HG02870 (cell line): ENCODE data around the gene FAM24B.
"Not testable (repeated sequence)": the region's sequence is repeated elsewhere in the genome, so short reads cannot be mapped to it uniquely, and the experiment has no call there.

Experiments
- ATAC-seq: cut with Tn5 transposase; IDR thresholded peaks from one replicate; pipeline ENCODE4 v1.9.1; 2021; ENCODE audit warnings: mild to moderate bottlenecking, moderate library complexity; ENCODE audit not compliant: unreplicated experiment

FAM24B gene

GRCh38 chr10:122879339-122880273 is at the start of gene FAM24B:
Gene FAM24B (minus strand): TSS chr10:122879581. CDS start chr10:122850515, 29,066 bp downstream.
- ATAC-seq = peak; percentile 73

GRCh38 chr10:122915700-122916099 is 36.3 kb upstream of the FAM24B start:
- no peak for ATAC-seq

DNA sequence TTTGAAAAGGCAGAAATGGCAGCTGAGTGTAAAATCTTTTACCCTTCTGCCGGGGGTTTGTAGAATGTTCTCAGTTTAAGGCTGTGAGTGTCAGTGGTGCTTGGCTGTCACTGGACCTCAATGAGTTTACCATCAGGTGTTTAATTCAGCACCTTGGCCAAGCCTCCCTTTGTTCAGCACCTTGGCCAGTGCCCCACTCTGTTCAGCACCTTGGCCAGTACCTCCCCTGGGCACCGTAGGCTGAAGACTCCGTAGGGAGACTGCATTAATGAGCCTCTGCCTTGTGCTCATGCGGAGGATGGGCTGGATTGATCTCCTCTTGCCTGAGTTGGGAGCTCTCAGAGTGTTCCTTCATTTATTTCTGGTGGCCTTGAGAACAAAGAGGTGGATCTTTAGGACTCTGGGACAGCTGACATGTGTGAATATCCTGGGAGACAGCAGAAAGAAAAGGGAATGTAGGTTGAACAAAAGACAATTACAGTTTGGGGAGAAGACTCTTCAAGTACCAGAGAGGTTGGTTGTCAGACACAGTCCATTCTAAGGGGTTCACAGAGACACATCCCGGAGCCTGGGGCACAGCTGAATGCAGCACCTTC is 32.6 kb upstream of the FAM24B start:
- no peak for ATAC-seq

GRCh38 chr10:122910310-122910709 is 30.9 kb upstream of the FAM24B start, which contains the start of gene FAM24A:
Gene FAM24A (plus strand): TSS chr10:122910610. CDS start chr10:122911635, 1,025 bp downstream.
- ATAC-seq = no peak

DNA sequence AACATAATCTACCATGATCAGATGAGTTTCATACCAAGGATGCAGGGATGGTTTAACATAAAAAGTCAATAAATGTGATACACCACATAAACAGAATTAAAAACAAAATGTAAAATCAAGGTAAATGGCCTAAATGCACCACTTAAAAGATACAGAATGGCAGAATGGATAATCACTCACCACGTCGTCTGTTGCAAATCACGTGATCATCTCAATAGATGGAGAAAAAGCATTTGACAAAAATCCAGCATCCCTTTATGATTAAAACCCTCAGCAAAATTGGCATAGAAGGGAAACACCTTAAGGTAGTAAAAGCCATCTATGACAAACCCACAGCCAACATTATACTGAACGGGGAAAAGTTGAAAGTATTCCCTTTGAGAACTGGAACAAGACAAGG is 24.5 kb upstream of the FAM24B start:
- ATAC-seq = not testable (repeated sequence)

DNA sequence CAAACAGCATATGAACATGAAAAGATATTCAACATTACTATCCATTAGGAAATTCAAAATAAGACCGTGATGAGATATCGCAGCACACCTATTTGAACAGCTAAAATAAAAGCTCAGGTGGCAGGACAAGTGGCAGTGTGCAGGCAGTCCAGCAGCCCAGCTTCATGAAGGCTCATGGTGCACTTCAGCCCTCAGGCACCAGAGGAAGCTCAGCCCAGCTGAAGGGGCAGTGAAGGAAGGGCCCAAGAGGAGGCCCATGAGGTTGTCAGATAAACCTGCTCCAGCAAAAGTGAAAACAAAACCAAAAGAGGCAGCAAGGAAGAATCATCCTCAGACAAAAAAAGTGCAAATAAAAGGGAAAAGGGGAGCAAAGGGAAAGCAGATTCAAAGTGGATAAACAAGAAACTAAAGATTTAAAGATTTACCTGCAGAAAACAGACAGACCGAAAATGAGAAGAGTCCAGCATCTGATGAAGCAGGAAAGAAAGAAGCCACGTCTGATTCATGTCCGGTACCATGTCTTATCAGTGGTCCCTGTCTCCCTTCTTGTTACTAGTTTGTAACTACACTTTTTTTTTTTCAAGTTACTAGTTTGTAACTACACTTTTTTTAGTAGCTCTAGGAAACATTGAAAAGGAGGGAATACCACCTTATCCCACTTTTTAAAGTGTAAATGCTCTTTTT is 15.0 kb upstream of the FAM24B start:
- no peak for ATAC-seq

GRCh38 chr10:122884166-122884565 is 4.8 kb upstream of the FAM24B start:
- no peak for ATAC-seq

DNA sequence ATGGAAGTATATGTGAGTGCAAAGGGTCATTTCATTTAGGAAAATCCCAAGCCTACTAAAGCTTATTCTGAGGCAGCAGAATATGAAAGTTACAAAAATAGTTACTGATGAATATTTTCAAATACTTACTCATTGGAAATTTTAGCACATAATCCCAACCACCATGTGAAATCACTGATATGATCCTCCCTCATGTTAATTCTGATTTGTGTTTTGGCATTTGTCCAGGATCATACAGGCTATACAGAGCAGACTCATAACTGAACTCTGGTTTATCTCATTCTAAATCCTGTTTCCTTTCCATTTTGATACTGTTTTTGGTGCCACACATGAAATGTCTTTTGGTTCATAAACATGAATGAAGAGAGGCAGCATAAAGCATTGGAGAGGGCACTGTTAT is 3.4 kb upstream of the FAM24B start:
- ATAC-seq = no peak

DNA sequence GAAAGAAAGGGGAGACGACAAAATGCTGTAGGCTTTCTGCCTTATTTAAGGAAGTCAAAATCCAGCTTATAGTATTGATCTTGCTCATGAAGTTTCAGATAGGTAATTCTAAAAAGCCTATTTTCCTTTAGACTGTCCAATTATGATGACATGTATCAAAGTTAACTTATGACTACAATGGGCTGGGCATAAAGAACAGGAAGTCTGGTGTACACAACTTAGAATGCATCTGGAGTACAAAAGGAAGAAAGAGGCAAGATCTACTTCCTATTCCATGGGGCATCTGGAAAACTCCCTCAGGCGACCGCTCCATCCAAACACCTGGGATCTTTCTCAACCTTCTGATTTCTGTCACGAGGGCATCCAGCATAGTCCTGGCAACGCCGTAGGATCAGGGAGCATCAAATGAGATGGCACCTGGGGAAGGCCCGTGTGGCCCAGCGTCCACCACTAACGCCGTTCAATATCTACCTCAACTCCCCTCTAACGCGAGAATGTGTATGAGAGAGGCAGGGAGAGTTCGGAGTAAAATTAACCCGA is 512 bp downstream of the FAM24B start:
- peak; percentile 3 for ATAC-seq

GRCh38 chr10:122877264-122877663 is 2.1 kb downstream of the FAM24B start:
- ATAC-seq = no peak

DNA sequence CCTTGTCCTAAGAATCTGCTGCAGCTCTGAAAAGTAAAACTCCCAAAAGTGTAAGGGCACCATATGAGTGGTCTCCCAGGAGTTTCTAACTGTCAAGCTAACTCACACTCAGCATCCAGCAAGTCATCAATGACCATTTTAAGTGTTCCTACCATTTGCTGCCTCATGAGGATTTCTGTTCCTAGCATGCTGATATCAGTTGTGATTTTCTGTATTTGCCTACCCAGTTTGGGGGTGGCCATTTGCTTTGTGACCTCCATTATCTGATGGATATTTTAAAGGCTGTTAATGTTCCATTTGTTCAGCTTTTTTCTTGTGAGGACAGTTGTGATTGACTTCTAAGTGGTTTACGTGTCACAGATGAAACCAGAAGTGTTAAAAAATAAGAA is 2.9 kb downstream of the FAM24B start:
- ATAC-seq = no peak

GRCh38 chr10:122875843-122876466 is 3.4 kb downstream of the FAM24B start:
- ATAC-seq = no peak

DNA sequence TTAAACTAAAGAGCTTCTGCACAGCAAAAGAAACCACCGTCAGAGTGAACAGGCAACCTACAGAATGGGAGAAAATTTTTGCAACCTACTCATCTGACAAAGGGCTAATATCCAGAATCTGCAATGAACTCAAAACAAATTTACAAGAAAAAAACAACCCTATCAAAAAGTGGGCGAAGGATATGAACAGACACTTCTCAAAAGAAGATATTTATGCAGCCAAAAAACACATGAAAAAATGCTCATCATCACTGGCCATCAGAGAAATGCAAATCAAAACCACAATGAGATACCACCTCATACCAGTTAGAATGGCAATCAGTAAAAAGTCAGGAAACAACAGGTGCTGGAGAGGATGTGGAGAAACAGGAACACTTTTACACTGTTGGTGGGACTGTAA is 7.4 kb downstream of the FAM24B start:
- ATAC-seq = not testable (repeated sequence)

GRCh38 chr10:122868768-122869167 is 10.6 kb downstream of the FAM24B start:
- ATAC-seq = not testable (repeated sequence)

GRCh38 chr10:122866757-122867482 is 12.5 kb downstream of the FAM24B start:
- ATAC-seq = not testable (repeated sequence)

GRCh38 chr10:122864901-122865300 is 14.5 kb downstream of the FAM24B start:
- ATAC-seq = no peak

GRCh38 chr10:122864194-122864592 is 15.2 kb downstream of the FAM24B start:
- no peak for ATAC-seq

GRCh38 chr10:122863216-122864193 is 15.9 kb downstream of the FAM24B start:
- ATAC-seq = no peak

DNA sequence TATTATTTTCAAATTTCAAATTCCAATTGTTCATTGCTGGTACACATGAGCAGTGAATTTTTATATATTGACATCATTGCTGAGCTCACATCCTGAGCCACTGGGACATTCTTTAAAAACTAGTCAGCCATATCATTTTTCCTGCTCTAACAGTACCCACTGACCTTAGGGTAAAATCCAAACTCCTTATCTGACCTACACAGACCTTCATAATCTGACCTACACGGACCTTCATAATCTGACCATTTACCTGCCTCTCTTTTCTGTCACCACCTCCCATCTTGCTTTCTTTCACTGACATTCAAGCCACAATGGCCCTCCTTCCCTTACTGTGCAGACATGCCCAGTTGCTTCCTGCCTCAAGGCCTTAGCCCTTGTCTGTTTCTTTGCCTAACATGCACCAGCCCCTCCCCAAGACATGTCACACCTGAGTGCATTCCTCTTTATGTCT is 17.6 kb downstream of the FAM24B start:
- no peak for ATAC-seq
